Activated CD8-positive, alpha-beta memory T cell treated with anti-CD3 and anti-CD28 coated beads, Interleukin-2, amount 50 U/mL, for 1 hour (primary cell): ENCODE measurements around the gene INPP5K.

Source experiments
- DNase-seq: peaks from one replicate; pipeline ENCODE4 v3.0.0-alpha.2; 2020; ENCODE audit errors: extremely low read depth

INPP5K gene

DNA sequence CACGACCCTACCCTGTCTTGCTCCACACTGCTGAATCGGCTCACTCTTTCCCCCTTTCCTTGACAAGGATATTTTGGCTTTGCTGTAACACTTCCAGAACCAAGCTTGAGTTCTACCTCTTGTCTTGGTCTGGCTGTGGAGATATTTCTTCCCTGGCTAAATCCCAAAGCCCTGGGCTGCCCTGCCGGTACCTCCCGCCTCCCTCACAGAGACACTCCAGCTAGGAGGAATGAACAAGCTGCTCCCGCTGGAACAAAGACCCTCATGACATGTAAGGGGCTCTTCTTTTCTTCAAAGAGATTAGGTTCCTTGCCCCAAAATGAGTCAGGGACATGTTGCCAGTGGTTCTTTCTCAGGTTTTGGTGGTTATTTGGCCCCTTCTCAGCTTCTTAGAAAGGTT, 10.8 kb downstream of the INPP5K start:
- DNase-seq: no peak

DNA sequence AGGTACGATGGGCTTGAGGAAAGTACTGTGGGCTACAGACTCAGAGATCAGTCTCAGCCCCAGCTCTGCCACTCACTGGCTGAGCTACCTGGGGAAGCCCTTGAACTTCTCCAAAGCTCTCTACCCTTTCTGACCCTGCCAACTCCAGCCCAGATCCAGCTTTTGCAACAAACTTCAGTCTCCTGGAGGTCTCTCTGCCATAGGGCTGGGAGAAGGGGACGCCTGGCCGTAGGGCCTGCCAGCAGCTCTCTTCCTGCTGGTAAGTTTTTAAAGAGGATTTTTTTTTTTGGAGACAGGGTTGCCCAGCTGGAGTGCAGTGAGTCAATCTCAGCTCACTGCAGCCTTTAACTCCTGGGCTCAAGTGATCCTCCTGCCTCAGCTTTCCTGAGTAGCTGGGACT, 11.5 kb downstream of the INPP5K start:
- no peak for DNase-seq

DNA sequence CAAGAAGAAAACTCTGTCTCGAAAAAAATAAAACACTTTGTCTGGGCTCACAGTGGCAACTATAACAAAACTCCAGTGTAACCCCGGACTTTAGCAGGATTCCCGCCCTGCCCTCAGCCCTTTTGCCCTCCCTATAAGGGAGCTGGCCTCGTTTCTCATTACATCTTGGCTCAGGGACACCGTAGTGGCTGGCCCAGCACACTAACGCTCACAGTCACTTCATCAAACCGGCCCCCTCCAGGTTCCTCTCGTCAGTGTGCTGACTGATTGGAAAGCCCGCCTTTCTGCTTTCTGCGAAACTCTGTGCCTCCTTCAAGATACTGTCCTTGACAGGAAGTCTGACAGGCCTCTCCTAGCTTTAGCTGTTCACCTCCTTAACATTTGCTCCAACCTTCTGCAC, 12.7 kb downstream of the INPP5K start:
- DNase-seq: no peak

DNA sequence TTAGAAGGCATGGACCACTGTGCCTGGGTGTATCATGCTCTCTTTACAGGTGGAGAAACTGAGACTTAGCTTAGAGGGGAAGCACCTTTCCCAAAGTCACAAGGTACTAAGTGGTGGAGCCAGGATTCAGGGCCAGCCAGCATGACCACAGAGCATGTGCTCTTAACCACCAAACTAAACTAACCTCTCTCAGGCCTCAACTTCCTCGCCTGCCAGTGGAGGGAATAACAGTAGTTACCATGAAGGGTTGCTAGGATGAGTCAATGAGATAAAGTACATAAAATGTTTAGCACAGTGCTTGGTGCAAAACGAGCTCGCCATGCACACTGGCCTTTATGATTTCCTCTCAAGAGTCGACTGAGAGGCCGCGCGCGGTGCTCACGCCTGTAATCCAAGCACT, 17.5 kb downstream of the INPP5K start:
- no peak for DNase-seq

DNA sequence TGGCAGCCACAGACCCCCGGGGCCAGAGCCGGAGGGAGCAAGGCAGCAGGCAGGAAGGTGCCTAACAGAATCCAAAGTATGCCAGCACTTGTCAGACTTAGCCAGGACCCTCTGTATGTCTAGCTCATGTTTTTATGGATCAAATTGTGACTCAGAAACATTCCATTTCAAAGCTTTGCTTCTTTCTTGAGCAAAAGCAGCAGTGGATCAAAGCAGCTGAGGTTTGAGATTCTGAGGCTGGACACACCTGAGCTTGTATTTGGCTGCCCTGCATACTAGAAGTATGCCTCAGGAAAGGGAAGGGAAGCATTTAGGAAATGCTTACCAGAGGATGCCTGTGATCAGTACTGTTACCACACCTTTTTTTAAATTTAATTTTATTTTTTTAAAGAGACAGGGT, 18.2 kb downstream of the INPP5K start:
- no peak for DNase-seq

DNA sequence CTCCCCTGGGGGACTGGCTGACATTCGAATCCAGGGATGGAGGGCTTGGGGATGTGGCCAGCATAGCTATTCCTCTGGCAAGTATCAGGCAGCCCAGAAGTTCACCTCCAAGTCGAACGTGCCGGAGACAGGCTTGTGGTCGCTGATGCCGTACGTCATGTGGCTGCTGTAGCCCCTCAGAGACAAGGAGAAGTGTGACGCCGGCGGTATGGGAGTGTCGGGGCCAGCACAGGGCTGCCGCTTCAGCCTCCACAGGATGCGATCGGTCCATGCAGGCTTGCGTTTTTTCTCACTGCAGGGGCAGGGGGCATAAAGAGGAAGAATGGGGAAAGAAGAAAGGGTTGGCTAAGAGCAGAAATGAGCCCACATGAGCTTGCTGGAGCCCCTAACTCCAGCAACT, 18.6 kb downstream of the INPP5K start:
- no peak for DNase-seq

DNA sequence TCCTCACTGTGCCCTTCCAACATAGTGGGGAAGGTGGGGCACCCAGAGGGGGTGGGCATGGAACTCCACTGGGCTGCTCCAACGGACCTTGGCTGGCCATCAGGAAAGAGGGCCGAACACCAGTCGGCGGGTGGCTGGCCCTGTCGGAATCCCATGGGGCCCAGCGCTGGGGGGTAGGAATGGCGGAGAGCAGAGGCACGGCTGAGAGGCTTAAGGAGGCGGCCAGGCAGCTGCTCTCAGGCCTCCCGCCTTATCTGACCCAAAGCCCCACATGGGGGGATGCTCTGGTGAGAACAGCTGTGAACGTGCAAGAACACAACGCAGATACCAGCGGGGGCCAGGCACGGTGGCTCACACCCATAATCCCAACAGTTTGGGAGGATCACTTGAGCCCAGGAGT, 19.5 kb downstream of the INPP5K start:
- no peak for DNase-seq

DNA sequence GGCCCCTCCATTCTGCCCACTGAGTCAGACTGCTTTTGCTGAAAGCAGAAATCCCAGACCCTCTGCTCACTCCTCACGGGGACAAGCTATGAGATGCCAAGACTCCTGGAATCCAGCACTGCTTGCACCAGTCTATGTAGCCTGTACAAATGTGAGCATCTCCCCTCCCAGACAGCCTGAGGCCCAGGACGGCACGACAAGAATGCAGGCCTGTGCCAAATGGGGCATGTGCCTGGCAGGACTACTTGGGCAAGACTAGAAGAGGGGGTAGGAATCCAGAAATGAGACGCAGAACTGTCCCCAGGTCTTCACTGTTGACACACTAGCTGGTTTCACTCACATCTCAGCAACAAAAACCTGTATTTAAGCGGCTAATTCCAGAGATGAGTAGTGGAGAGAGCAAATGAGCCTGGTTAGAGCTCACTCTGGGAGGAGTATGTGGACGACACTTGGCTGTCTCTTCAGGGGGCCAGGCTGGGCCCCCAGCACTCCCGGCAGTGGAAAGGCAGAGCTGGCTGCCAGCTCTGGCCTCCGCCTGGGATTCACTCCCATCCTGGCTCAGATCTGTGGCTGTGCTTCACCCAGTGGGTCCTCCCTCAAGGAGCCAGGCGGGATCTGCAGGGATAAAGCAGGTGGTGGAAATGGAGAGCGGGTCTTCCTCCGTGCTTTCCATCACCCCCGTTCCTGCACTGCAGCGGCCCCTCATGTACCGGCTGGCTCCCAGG, 21.0 kb downstream of the INPP5K start:
- no peak for DNase-seq

DNA sequence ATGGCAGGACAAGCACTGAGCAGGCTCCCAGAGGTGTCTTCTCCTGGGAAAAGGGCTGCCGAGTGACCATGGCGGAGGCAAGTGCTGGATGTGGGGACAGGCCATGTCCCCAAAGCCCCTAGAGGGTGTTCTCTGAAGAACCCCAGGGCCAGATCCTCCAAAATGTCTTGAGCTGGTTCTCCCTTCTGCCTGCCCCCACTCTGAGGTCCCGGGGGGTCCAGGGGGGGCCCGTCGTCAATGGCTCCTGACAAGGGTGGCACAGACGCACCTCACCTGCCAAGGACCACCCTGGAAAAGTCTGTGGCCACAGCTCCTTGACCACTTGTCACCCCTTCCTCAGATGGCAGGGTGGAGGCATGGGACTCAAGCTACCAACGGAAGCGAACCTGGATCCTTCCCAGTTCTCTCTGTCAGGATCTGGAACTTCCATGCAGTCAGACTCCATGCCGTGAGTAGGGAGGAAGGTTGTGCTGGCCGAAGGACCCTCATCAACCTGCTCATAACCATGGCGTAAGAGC, 21.6 kb downstream of the INPP5K start:
- DNase-seq: no peak

DNA sequence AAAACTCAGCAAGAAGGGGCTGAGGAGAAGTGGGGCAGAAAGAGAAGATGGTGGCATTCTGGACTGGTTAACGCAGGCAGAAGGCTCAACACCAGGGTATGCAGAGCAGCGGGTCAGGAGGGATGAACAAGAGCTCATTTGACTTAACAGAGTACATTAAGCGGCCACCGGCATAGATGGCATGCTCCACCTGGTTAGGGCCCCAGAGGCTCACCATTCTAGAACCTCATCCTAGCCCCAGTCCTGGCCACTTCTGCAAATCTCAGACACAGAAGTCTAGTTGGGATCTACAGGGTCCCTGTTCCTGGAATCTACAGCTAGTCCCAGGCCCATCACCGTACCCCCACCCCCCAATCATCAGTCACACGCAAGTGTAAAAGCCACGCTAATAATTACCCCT, 22.2 kb downstream of the INPP5K start:
- DNase-seq: no peak

DNA sequence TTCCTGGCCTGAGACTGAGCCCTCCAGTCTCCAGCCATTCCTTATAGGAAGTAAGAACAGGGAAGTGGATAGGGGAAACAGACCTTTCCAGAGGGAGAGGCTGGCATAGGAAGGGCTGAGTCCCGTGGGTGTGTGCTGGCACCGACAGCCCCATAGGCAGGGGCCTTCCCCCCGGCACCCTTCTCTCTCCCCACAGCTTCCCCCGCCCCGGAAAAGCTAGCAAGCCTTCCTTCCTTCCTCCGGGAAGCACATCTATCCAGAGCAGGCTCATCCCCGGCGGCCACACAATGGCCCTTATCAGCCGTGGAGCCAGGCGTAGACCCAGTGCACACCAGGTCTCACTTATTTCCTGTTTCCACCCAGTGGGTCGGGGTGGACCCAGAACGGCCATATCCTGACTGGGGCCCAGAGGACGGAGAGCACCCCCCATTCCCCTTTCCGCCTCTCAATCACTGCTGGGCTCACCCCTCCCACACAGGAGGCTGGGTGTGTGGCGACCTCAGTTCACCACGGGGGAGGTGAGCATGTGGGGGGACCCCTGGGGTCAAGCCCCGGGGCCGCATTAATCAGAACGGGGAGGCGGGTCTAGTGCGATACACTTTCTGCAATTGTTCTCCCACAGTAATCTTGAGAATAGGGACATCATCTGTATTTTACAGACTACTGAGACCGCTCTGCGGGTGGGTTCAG, 23.0 kb downstream of the INPP5K start:
- DNase-seq: no peak

DNA sequence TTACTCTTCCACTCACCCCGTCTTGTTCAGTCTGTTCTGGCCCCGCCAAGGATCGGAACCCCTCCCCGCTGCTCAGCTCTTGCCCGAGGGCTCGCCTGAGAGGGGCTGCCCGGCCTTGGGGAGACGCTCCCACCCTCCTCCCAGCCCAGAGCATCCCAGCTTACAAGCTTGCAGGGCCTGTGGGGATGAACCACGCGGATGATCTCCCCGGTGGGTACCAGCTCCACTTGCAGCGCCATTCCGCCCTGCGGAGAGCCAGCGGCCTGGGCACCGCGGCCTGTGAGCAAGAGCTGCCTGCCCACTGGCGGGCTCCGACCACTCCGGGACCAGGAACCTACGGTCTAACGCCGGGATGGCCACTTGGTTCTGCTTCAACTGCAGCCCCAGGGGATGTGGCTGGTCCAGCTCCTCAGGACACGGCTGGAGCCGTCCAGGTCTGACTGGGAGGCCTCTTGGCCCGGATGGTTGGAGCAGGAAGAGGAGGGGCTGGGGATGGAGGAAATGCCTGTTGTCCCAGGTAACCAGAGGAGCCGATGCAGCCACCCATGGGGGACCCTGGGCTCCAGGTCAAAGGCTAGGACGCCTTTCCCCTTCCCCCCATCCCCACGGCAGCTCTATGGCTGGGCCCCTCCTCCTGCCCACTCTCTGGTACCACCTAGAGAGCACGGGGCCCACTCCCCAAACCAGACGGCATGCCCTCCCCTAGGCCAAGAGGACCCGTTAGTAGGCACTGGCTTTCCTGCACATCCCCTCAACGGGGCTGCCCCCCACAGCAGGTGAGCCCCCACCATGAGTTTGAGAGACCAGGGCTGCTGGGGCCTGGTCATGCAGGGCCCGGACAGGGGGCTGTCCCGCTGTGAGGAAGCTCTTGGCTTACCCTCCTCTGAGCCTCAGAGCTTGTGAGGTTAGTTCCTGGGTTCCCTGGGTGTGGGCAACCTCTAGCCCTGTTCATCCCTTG, 23.9 kb downstream of the INPP5K start, which contains the start of gene MYO1C:
MYO1C (minus strand) TSS at position 438 of the 958 bp plus-strand sequence; CDS start at position 239, 199 bp downstream.
- no peak for DNase-seq

DNA sequence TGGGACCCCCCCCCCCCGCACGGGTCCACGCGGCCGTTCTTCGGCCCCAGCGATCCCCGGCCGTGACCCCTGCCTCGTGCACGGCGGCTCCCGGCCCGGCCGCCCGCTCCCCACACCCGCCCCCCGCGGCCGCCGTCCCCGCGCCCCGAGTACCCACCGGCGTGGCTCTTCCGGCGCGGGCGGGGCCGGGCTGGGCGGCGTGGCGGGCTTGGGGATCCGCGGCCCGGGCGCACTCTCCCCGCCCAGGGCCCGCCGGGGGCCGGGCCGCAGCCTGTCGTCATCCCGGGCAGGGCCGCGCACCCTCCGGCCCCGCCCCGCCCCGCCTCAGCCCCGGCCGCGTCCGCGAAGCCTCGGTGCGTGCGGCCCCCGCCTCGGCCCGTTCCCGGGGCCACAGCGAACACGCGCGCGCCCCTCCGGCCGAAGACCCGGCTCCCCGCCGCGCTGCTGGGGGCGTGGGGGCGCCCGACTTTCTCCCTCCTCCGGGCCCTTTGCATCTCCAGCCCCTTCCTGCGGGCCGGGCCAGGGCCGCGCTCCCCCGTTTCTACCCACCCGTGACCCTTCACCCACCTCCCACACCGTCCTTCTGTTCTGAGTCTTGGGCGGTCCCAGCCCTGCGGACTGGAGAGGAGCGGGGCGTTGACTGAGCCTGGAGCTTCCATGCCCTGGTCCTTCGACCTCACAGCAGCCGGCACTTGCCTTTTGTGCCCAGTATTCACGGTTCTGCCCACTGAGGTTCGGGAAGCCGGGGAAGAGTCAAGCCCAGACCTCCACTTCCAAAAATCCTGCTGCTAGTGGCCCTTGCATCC, 24.8 kb downstream of the INPP5K start:
- DNase-seq: no peak

DNA sequence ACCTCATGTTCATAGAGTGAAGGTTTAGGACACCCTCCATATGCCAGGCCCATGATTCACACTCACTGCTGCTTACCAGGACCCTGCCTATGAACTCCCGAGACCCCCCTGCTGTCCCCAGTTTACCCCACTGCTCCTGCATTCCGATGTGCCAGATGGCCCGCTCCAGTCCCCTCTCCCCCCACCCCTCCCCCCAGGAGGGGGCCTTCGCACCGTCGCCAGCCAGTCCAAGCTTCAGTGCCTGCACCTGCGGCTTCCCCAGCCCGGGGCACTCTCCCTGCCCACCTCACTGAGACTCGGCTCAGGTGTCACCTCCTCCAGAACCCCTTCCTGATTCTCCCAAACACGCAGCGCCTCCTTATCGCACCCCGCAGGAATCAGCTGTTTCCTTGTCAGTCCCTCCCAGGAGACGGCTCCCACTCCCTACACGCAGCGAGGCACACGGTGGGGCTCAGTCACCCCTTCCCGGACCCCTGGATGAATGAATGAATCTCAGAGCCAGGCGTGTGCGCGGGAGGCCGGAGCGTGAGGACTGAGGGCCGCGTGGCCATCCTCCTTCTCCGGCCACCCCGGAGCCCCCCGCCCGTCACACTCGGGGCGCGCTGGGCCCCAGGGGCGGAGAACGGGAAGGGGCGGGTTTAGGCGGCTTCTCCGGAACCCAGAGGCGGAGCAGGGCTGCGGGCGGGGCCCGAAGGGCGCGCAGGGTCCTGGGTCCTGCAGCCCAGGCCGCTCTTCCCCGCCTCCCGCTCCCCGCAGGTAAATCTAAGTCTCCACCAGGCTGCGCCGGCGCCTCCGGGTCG, 25.6 kb downstream of the INPP5K start:
- no peak for DNase-seq

DNA sequence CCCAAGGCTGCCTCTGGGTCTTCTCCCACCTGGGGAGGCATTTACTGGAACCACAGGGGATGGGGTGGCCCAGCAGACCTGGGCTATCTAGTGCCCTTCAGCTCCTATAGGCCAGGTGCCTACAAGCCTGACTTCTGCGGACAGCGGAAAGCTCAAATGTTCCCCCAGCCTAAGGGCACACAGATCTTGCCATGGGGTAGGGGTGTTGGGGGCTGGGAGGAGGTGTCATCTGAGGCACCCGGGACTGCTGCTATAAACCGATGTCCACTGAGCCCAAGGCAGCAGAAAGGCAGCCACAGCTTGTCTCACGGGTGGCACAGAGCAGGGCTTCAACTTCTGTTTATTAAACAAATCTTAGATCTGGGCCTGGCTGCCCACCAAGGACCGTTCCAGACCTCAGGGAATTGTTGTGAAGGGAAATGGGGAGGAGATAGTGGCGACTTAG, 27.6 kb downstream of the INPP5K start:
- DNase-seq: no peak

DNA sequence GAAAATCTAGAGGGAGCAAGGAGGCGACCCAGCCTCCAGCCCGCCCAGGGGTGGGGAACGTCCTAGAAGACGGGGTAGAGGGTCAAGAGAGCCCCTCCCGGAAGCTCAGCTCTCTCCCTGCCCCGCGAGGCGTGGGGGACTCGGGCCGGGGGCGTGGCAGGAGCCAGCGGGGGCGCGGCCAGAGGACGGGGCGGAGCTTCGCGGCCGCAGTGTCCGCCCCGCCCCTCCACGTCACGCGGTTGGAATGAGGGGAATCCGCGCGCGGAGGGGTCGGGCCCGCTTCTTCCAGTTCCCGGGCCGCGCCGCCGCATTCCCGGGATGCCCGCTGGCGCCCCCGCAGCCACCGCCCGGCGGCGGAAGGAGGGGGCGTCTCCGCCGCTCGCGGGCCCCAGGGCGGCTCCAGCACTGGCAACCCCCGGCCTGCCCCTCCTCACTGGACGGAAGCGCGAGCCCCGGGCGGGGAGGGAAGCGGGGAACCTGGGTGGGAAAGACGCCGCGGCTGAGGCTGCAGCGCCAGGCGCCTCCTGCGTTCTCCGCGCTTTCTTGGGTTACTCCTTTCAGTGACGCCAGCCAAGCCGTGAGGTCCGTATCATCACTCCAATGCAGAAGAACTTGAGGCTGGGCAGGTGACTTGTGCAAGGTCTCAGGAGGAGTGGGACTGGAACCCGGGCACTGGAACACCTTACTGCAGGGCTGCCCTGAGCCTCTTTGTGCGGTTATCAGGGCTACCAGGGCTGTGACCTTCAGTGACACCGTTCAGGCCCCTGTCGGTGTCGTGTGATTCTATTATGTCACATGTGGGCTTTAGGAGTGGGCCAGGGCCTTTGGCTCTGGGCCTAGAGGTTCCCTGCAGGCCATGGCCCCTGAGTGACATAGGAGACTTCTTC, 28.2 kb downstream of the INPP5K start:
- DNase-seq: no peak

DNA sequence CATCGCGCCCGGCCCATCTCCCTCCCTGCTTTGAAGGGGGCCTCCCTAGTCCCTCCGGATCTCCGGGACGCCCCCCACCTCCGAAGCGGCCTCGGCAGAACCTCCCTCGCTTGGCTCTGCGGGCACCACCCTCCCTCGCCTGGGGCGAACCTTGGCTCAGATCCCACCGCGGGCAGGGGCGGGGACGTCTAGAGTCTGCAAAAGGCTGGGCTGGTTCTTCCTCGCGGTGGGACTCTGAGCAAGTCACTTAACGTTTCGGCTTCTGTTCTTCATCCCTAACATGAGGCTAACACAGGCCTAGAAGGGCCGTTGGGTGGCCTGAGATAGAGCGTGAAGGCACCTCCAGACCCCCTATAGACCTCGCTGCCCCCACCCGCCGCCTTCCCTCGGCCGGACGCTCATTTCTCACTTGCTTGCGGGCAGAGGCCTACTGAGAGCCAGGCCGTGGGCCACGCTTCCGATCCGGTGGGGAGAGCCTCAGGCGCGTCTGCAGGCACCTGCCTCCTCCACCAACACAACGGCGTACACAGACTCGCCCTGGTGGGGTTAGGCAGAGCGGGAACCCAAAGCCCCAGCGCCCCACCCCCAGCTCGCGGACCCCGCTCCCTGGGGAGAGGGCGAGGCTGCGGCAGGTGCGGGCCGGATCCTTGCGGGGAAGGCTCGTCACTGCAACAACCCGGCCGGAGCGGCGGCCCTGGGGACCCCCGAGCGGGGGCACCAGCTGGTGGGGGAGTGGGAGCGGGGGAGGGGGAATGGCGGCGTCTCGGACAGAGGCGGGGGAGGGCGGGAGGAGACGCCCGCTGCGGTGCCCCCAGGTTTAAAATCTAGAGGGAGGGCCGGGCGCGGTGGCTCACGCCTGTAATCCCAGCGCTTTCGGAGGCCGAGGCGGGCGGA, 29.4 kb downstream of the INPP5K start:
- peak; percentile 65 for DNase-seq
